GM18505 (cell line): ENCODE measurements around the gene TAS2R30.
"Not testable (repeated sequence)": the region's sequence is repeated elsewhere in the genome, so short reads cannot be mapped to it uniquely, and the experiment has no call there.

ENCODE experiments used
- ATAC-seq: cut with Tn5 transposase; IDR thresholded peaks from one replicate; pipeline ENCODE4 v1.9.1; 2021; ENCODE audit not compliant: unreplicated experiment
- POLR2A ChIP-seq: IDR thresholded peaks from 4 replicates; pipeline ENCODE4 v1.6.1; 2011; ENCODE audit warnings: borderline replicate concordance; ENCODE audit not compliant: insufficient read depth, insufficient read length; ENCODE audit errors: extremely low read depth

TAS2R30 gene

GRCh38 chr12:11152725-11153124, 18.3 kb upstream of the TAS2R30 start:
- no peak for ATAC-seq
- no peak for TF ChIP-seq POLR2A

DNA sequence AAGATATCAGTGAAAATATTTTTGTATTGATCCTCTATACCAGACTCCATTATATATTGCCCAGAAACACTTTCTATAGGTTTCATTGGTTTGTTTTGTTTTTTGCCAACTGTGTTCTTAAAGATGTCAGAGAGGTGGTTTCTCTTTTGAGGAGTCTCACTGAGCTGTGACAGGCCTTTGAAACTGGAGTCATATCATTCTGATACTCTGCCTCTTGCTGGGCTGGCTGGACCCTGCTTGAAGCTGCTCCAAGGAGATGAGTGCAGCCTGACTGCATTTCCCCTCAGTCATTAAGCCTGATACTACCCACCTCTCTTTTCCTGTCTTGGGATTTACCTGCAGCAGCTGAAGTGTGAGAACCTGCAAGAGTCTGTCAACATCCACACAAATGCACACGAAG, 16.4 kb upstream of the TAS2R30 start:
- no peak for ATAC-seq

DNA sequence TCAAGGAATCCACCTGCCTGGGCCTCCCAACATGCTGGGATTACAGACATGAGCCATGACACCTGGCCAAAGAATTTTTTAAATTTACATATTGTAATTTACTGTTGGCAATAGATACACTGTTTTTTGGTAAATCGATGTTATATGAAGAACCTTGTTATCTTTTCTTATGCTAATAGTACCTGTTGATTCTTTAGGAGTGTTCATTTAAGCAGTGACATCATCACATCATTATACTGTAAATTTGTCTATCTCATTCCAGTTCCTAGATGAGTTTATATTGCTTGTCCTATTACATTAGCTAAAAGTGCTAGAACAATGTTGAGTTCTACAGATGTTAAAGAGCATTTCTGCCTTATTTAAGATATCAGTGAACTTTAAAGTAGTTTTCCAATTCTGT, 13.0 kb upstream of the TAS2R30 start:
- ATAC-seq, result no peak
- TF ChIP-seq POLR2A, result no peak

More for the DNA sequence above, 16.4 kb upstream of the TAS2R30 start:
- no peak for TF ChIP-seq POLR2A

GRCh38 chr12:11144297-11144696, 9.9 kb upstream of the TAS2R30 start:
- no peak for ATAC-seq
- TF ChIP-seq POLR2A, result no peak

- ATAC-seq, result no peak
- no peak for TF ChIP-seq POLR2A
Observed at GRCh38 chr12:11143352-11143751, 8.9 kb upstream of the TAS2R30 start.

- TF ChIP-seq POLR2A, result no peak
- no peak for ATAC-seq
Observed at GRCh38 chr12:11136075-11136474, 1.6 kb upstream of the TAS2R30 start.

GRCh38 chr12:11133816-11134215, 628 bp downstream of the TAS2R30 start:
- no peak for TF ChIP-seq POLR2A
- ATAC-seq, result no peak

DNA sequence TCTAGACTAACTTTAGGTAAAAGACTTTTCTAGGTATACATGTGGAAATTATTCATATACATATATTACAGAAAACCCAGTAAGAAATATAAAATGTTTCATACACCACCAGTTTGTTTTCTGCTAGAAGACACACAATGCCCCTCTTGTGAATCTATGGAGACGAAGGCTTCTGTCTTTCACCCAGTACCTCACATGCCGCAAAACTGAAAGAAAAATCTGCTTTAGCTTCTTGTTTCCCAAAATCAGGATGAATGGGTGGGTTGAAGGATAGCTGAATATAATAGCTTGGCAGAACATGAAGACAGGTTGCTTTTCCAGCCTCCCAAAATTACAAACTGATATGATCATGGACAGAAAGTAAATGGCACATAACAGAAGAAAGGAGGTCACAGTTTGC, 1.3 kb downstream of the TAS2R30 start:
- ATAC-seq, result no peak
- TF ChIP-seq POLR2A, result no peak

GRCh38 chr12:11130999-11131398, 3.4 kb downstream of the TAS2R30 start:
- no peak for ATAC-seq
- TF ChIP-seq POLR2A, result no peak

- ATAC-seq, result no peak
Observed at GRCh38 chr12:11130382-11130781, 4.1 kb downstream of the TAS2R30 start.

GRCh38 chr12:11114130-11114529, 20.3 kb downstream of the TAS2R30 start:
- ATAC-seq, result not testable (repeated sequence)

More at GRCh38 chr12:11130382-11130781, 4.1 kb downstream of the TAS2R30 start:
- TF ChIP-seq POLR2A, result no peak

GRCh38 chr12:11111213-11111612, 23.2 kb downstream of the TAS2R30 start:
- ATAC-seq, result not testable (repeated sequence)

GRCh38 chr12:11108862-11109261, 25.6 kb downstream of the TAS2R30 start:
- no peak for TF ChIP-seq POLR2A
- ATAC-seq, result no peak

GRCh38 chr12:11107719-11108118, 26.7 kb downstream of the TAS2R30 start:
- no peak for ATAC-seq
- TF ChIP-seq POLR2A, result no peak

- ATAC-seq, result no peak
- TF ChIP-seq POLR2A, result no peak
Observed at GRCh38 chr12:11106288-11106687, 28.2 kb downstream of the TAS2R30 start.
